ENCODE data around the gene USP6. TPM values are rescaled to one million over a fixed set of nuclear protein-coding genes. Genes with fewer than 3 reads are reported as not detected.
"Not testable (repeated sequence)": the region's sequence is repeated elsewhere in the genome, so short reads cannot be mapped to it uniquely, and the experiment has no call there.

USP6 gene
- total and polyA plus RNA-seq, 7 experiments from 2014 or later, result 0.05 to 0.19 (median 0.11) TPM; not detected in 2

DNA sequence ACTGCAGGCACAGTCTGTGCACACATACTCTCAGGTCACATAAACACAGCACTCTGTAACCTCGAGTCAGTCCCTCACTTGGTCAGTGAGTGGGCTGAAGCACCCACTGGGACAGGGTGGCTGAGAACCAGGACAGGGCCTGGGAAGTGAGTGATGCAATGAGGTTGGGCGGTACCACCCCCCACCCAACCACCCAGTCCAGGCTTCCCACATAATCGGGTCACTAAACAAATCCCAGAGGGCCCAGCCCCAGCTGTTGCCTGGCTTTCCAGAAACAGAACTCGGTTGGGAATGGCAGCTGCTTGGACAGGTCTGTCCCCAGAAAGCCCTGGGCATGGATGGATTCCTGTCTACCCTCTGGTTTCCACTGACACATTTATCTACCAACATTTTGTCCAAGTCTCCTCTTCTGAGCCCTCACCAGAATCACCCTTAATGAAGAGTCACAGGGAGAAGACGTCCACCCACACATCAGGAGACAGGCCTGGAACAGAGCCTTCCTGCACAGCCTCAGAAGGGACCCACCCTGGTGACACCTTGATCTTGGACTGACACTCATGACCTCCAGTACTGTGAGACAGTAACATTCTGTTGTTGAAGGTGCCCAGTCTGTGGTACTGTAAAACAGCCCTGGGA, 8.4 kb downstream of the USP6 start:
- intact Hi-C loops (cut with micrococcal nuclease); H3K4me1 ChIP-seq (ENCODE audit: control insufficient read depth in 2 of 2, insufficient read depth in 2 of 2, low read length in 2 of 2); ATAC-seq; H3K27me3 ChIP-seq (ENCODE audit: control insufficient read depth in 2 of 2, insufficient read depth in 2 of 2, low read length in 2 of 2); H3K36me3 ChIP-seq (ENCODE audit: control insufficient read depth in 2 of 3, insufficient read depth in 3 of 3, low read length in 3 of 3); H3K27ac ChIP-seq (ENCODE audit: low read depth, low read length); H3K4me3 ChIP-seq (ENCODE audit: low read length); POLR2A ChIA-PET; H3K9me3 ChIP-seq (ENCODE audit: control insufficient read depth in 2 of 3, low read length in 3 of 3); CTCF ChIA-PET; H3K36me3 Mint-ChIP-seq; H3K9me3 Mint-ChIP-seq: not testable (repeated sequence)
- peak overlapping the region in 1 of 9 donors; percentile 1 for H3K27ac Mint-ChIP-seq
- DNase-seq, result peak in 1 of 9 donors; percentile 14
- H3K27me3 Mint-ChIP-seq, result peaks cover 30 to 39% (median 36%) of the 10 kb centered on the region in 5 donors
- peaks cover 0 to 11% (median 0%) of the 10 kb centered on the region in 7 donors for H3K4me1 Mint-ChIP-seq
- peak overlapping the region in 5 of 10 donors; percentile 36 to 51 (median 50) for H3K4me3 Mint-ChIP-seq

DNA sequence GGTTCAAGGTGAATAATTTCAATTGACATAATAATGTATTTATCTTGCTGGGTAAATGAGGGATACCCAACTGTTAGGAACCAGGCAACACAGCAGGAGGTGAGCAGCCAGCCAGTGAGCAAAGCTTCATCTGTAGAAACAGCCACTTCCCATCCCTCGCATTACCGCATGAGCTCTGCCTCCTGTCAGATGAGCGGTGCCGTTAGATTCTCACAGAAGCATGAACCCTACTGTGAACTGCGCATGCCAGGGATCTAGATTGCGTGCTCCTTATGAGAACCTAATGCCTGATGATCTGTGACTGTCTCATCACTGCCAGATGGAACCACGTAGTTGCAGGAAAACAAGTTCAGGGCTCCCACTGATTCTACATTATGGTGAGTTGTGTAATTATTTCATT, 9.1 kb downstream of the USP6 start:
- H3K27me3 ChIP-seq (ENCODE audit: control insufficient read depth in 2 of 2, insufficient read depth in 2 of 2, low read length in 2 of 2); H3K4me3 Mint-ChIP-seq; POLR2A ChIA-PET; H3K27ac Mint-ChIP-seq; intact Hi-C loops (cut with micrococcal nuclease); H3K36me3 ChIP-seq (ENCODE audit: control insufficient read depth in 2 of 3, insufficient read depth in 3 of 3, low read length in 3 of 3); H3K9me3 ChIP-seq (ENCODE audit: control insufficient read depth in 2 of 3, low read length in 3 of 3); H3K4me1 ChIP-seq (ENCODE audit: control insufficient read depth in 2 of 2, insufficient read depth in 2 of 2, low read length in 2 of 2); CTCF ChIA-PET; ATAC-seq; H3K4me3 ChIP-seq (ENCODE audit: low read length); H3K27ac ChIP-seq (ENCODE audit: low read depth, low read length); H3K9me3 Mint-ChIP-seq; H3K36me3 Mint-ChIP-seq: not testable (repeated sequence)
- Mint-ChIP-seq H3K27me3 (peaks cover 30 to 39% (median 35%) of the 10 kb centered on the region in 5 donors), H3K4me1 (peaks cover 0 to 11% (median 0%) of the 10 kb centered on the region in 7 donors)
- DNase-seq, result peak in 1 of 9 donors; percentile 16

DNA sequence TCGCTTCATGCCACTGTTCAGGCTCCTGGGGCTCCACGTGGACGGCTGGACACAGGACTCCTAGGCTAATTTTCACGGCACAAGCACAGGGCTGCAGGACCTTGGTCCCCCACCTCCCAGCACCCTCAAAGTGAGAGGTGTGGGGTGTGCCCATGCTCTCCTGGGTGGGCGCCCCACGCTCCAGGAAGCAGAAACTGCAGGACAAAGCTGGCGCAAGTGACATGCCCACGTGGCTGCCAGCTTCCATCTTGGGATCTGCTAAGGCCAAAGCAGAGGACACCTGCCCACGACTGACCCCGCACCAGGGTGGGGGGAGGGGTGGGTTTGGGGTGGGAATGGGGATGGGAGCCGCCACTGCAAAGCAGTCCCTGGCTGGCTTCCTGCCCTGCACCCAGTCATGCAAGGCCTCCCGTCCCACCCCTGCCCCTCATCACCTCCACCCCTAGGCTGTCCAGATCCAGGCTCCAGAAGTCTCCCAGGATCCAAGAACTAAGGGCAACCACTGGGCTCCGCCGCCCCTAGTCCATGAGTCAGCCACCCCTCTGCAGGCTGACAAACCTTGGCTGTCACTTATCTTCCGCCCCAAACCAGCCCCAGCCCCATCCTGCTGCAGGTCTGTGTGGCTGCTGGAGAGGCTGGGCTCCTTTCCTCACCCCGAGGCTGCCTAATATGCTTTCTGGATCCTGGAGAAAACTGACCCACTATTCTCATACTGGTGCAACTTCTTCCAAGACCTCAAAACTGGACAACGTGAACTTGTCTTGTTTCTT, 11.1 kb downstream of the USP6 start:
- no peak overlapping the region for H3K27ac Mint-ChIP-seq
- peaks cover 0 to 7% (median 0%) of the 10 kb centered on the region in 7 donors for H3K4me1 Mint-ChIP-seq
- H3K27ac ChIP-seq (ENCODE audit: low read depth, low read length), result no peak overlapping the region
- ChIA-PET POLR2A (no interaction called here), CTCF (interaction anchor here (0.6 kb wide), 1 partner anchor 311 kb away, joined by 3 read pairs; no protein-coding TSS in a partner anchor)
- H3K36me3 Mint-ChIP-seq, result no peaks in the 10 kb centered on the region
- no peaks in the 10 kb centered on the region for H3K4me1 ChIP-seq (ENCODE audit: control insufficient read depth in 2 of 2, insufficient read depth in 2 of 2, low read length in 2 of 2)
- intact Hi-C loops (cut with micrococcal nuclease), result no loop called here
- DNase-seq, result peak in 1 of 9 donors; percentile 18
- H3K27me3 Mint-ChIP-seq, result peaks cover 15 to 30% (median 23%) of the 10 kb centered on the region in 5 donors
- no peaks in the 10 kb centered on the region for H3K9me3 ChIP-seq (ENCODE audit: control insufficient read depth in 2 of 3, low read length in 3 of 3)
- H3K27me3 ChIP-seq (ENCODE audit: control insufficient read depth in 2 of 2, insufficient read depth in 2 of 2, low read length in 2 of 2), result no peaks in the 10 kb centered on the region
- H3K9me3 Mint-ChIP-seq, result no peaks in the 10 kb centered on the region
- no peaks in the 10 kb centered on the region for H3K36me3 ChIP-seq (ENCODE audit: control insufficient read depth in 2 of 3, insufficient read depth in 3 of 3, low read length in 3 of 3)
- ATAC-seq, result no peak
- H3K4me3 Mint-ChIP-seq, result no peak overlapping the region
- H3K4me3 ChIP-seq (ENCODE audit: low read length), result no peak overlapping the region

DNA sequence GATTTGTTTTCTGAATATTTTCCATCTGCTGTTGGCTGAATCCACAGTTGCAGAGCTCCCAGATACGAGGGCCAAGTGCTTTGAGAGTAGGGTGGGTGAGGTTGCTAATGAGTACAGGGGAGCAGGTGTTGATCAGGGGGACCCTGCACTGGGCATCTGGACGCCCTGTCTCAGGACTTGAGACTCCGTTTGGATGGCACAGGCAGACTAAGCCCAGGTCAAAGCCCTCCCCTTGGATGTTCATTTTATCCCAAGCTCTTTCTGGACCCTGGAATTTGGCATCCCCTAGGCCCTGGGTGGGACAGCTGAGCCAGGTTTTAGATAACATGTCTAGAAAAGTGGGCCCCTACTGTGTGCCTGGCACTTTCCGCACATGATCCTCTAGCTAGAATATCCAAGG, 12.1 kb downstream of the USP6 start:
- Mint-ChIP-seq H3K27ac (no peak overlapping the region), H3K9me3 (peaks cover 0 to 2% (median 0%) of the 10 kb centered on the region in 11 donors), H3K27me3 (peaks cover 11 to 26% (median 19%) of the 10 kb centered on the region in 5 donors), H3K36me3 (no peaks in the 10 kb centered on the region), H3K4me3 (no peak overlapping the region), H3K4me1 (peaks cover 0 to 3% (median 0%) of the 10 kb centered on the region in 7 donors)
- Histone ChIP-seq H3K9me3 (ENCODE audit: control insufficient read depth in 2 of 3, low read length in 3 of 3) (no peaks in the 10 kb centered on the region), H3K27ac (ENCODE audit: low read depth, low read length) (no peak overlapping the region), H3K4me1 (ENCODE audit: control insufficient read depth in 2 of 2, insufficient read depth in 2 of 2, low read length in 2 of 2) (no peaks in the 10 kb centered on the region), H3K27me3 (ENCODE audit: control insufficient read depth in 2 of 2, insufficient read depth in 2 of 2, low read length in 2 of 2) (no peaks in the 10 kb centered on the region), H3K4me3 (ENCODE audit: low read length) (no peak overlapping the region), H3K36me3 (ENCODE audit: control insufficient read depth in 2 of 3, insufficient read depth in 3 of 3, low read length in 3 of 3) (no peaks in the 10 kb centered on the region)
- DNase-seq, result peak in 1 of 9 donors; percentile 6
- ATAC-seq, result no peak
- ChIA-PET POLR2A (no interaction called here), CTCF (interaction anchor here (0.6 kb wide), 1 partner anchor 310 kb away, joined by 3 read pairs; no protein-coding TSS in a partner anchor)
- intact Hi-C loops (cut with micrococcal nuclease), result no loop called here

DNA sequence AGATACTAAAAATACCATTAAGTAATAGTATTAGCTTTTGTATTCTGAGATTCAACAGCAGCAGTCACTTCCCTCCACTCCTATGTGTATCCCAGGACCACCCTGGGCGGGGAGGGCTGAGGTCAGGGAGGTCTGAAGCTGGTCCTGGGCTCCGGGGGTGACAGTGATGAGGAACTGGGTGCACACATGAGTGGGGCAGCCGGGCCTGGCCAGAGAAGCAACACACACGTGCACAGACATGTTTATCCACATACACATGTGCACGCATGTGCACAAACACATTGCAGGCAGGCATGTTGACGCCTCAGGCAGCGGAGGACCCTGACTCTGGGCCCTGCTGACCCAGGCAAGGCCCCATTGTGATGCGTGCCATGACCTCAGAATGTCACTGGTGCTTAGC, 12.6 kb downstream of the USP6 start:
- H3K4me1 Mint-ChIP-seq; H3K36me3 Mint-ChIP-seq; H3K36me3 ChIP-seq (ENCODE audit: control insufficient read depth in 2 of 3, insufficient read depth in 3 of 3, low read length in 3 of 3); H3K4me3 ChIP-seq (ENCODE audit: low read length); H3K27ac ChIP-seq (ENCODE audit: low read depth, low read length); H3K9me3 ChIP-seq (ENCODE audit: control insufficient read depth in 2 of 3, low read length in 3 of 3); intact Hi-C loops (cut with micrococcal nuclease); H3K4me1 ChIP-seq (ENCODE audit: control insufficient read depth in 2 of 2, insufficient read depth in 2 of 2, low read length in 2 of 2); H3K9me3 Mint-ChIP-seq; H3K27me3 ChIP-seq (ENCODE audit: control insufficient read depth in 2 of 2, insufficient read depth in 2 of 2, low read length in 2 of 2); ATAC-seq; POLR2A ChIA-PET; H3K4me3 Mint-ChIP-seq; H3K27ac Mint-ChIP-seq; DNase-seq; CTCF ChIA-PET: not testable (repeated sequence)
- peaks cover 11 to 26% (median 19%) of the 10 kb centered on the region in 5 donors for H3K27me3 Mint-ChIP-seq

DNA sequence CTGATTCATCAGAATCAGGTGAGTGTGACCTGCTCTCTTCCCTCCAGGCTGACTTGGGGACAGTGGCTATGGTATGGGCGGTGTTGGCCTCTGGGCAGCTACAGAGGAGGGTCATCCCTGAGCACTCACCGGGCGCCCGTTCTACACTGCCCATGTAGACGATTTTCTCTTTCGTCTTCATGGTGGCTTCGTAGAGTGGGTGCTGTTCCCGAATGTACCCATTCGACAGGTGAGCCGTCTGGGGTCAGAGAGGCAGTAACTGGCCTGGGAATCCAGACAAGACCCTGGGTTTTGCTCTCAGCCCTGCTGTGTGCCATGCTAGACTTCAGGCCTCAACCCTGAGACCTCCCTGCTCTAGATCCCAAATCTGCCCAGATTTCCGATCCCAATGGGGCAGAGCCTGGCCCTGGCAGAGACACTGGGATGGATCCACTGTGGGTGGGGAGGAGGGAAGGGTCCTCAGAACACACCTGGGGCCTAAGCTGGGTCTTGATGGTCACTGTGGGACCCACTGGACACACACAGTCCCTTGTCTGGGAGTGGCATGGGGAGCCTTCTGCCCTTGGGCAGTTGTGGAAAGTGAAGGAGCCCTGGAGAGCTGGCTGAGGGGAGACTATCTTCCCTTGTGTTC, 13.2 kb downstream of the USP6 start:
- H3K4me1 Mint-ChIP-seq, result peaks cover 0 to 3% (median 0%) of the 10 kb centered on the region in 7 donors
- H3K4me3 ChIP-seq (ENCODE audit: low read length), result no peak overlapping the region
- no peaks in the 10 kb centered on the region for H3K4me1 ChIP-seq (ENCODE audit: control insufficient read depth in 2 of 2, insufficient read depth in 2 of 2, low read length in 2 of 2)
- DNase-seq (peak in 1 of 9 donors; percentile 11), ATAC-seq (no peak)
- no peak overlapping the region for H3K4me3 Mint-ChIP-seq
- no peaks in the 10 kb centered on the region for H3K36me3 ChIP-seq (ENCODE audit: control insufficient read depth in 2 of 3, insufficient read depth in 3 of 3, low read length in 3 of 3)
- no peaks in the 10 kb centered on the region for H3K36me3 Mint-ChIP-seq
- H3K27me3 ChIP-seq (ENCODE audit: control insufficient read depth in 2 of 2, insufficient read depth in 2 of 2, low read length in 2 of 2), result no peaks in the 10 kb centered on the region
- peaks cover 6 to 21% (median 15%) of the 10 kb centered on the region in 5 donors for H3K27me3 Mint-ChIP-seq
- intact Hi-C loops (cut with micrococcal nuclease), result no loop called here
- H3K9me3 ChIP-seq (ENCODE audit: control insufficient read depth in 2 of 3, low read length in 3 of 3), result no peaks in the 10 kb centered on the region
- no peak overlapping the region for H3K27ac Mint-ChIP-seq
- ChIA-PET CTCF (no interaction called here), POLR2A (no interaction called here)
- H3K27ac ChIP-seq (ENCODE audit: low read depth, low read length), result no peak overlapping the region
- H3K9me3 Mint-ChIP-seq, result peaks cover 0 to 2% (median 0%) of the 10 kb centered on the region in 11 donors
